ENCODE data around the gene HOXA6.

HOXA6 gene

GRCh38 chr7:27151341-27151930 lies 3.9 kb upstream of the HOXA6 start:
- 6% methylated on average over 27 of the region's 27 CpGs for WGBS
- Histone ChIP-seq H3K9me3 (ENCODE audit: insufficient read depth, low read depth, low read length) (no peaks in the 10 kb centered on the region), H3K9ac (ENCODE audit: low read depth, low read length) (no peak overlapping the region), H3K36me3 (ENCODE audit: insufficient read depth, low read length) (no peaks in the 10 kb centered on the region), H3K27ac (ENCODE audit: low read depth, low read length) (no peak overlapping the region), H3K4me1 (ENCODE audit: insufficient read depth, low read length) (no peaks in the 10 kb centered on the region; the same call in 1 of the 2 replicates), H3K27me3 (ENCODE audit: insufficient read depth, low read length) (peaks cover 100% of the 10 kb centered on the region), H3K4me3 (ENCODE audit: low read length) (peak overlapping the region; percentile 34)

GRCh38 chr7:27150568-27151340 lies 3.2 kb upstream of the HOXA6 start:
- Histone ChIP-seq H3K4me1 (ENCODE audit: insufficient read depth, low read length) (no peaks in the 10 kb centered on the region), H3K9ac (ENCODE audit: low read depth, low read length) (no peak overlapping the region), H3K9me3 (ENCODE audit: insufficient read depth, low read depth, low read length) (no peaks in the 10 kb centered on the region), H3K27me3 (ENCODE audit: insufficient read depth, low read length) (peaks cover 100% of the 10 kb centered on the region), H3K4me3 (ENCODE audit: low read length) (peak overlapping the region; percentile 34), H3K36me3 (ENCODE audit: insufficient read depth, low read length) (no peaks in the 10 kb centered on the region), H3K27ac (ENCODE audit: low read depth, low read length) (no peak overlapping the region)
- whole genome bisulfite sequencing: 3% methylated on average over 58 of the region's 58 CpGs

GRCh38 chr7:27149842-27150567 lies 2.4 kb upstream of the HOXA6 start:
- WGBS: 39% methylated on average over 11 of the region's 13 CpGs
- Histone ChIP-seq H3K4me3 (ENCODE audit: low read length) (peak overlapping the region; percentile 34; the same call in 1 of the 2 replicates), H3K27ac (ENCODE audit: low read depth, low read length) (no peak overlapping the region)

GRCh38 chr7:27148756-27149641 lies 1.4 kb upstream of the HOXA6 start:
- Histone ChIP-seq H3K9me3 (ENCODE audit: insufficient read depth, low read depth, low read length) (no peaks in the 10 kb centered on the region), H3K4me3 (ENCODE audit: low read length) (no peak overlapping the region), H3K27ac (ENCODE audit: low read depth, low read length) (no peak overlapping the region), H3K36me3 (ENCODE audit: insufficient read depth, low read length) (no peaks in the 10 kb centered on the region), H3K9ac (ENCODE audit: low read depth, low read length) (no peak overlapping the region), H3K27me3 (ENCODE audit: insufficient read depth, low read length) (peaks cover 100% of the 10 kb centered on the region), H3K4me1 (ENCODE audit: insufficient read depth, low read length) (no peaks in the 10 kb centered on the region)
- WGBS: 38% methylated on average over 30 of the region's 30 CpGs

More at GRCh38 chr7:27149842-27150567, 2.4 kb upstream of the HOXA6 start:
- no peaks in the 10 kb centered on the region for H3K4me1 ChIP-seq (ENCODE audit: insufficient read depth, low read length)
- H3K9me3 ChIP-seq (ENCODE audit: insufficient read depth, low read depth, low read length): no peaks in the 10 kb centered on the region
- no peaks in the 10 kb centered on the region for H3K36me3 ChIP-seq (ENCODE audit: insufficient read depth, low read length)
- peaks cover 100% of the 10 kb centered on the region for H3K27me3 ChIP-seq (ENCODE audit: insufficient read depth, low read length)
- H3K9ac ChIP-seq (ENCODE audit: low read depth, low read length): no peak overlapping the region

GRCh38 chr7:27148031-27148755 lies 619 bp upstream of the HOXA6 start:
- Histone ChIP-seq H3K4me1 (ENCODE audit: insufficient read depth, low read length) (peaks cover 3% of the 10 kb centered on the region; the same call in 1 of the 2 replicates), H3K36me3 (ENCODE audit: insufficient read depth, low read length) (no peaks in the 10 kb centered on the region), H3K9ac (ENCODE audit: low read depth, low read length) (no peak overlapping the region), H3K4me3 (ENCODE audit: low read length) (no peak overlapping the region), H3K27ac (ENCODE audit: low read depth, low read length) (no peak overlapping the region), H3K27me3 (ENCODE audit: insufficient read depth, low read length) (peaks cover 100% of the 10 kb centered on the region), H3K9me3 (ENCODE audit: insufficient read depth, low read depth, low read length) (no peaks in the 10 kb centered on the region)
- 20% methylated on average over 28 of the region's 28 CpGs for WGBS

GRCh38 chr7:27146491-27147198 lies 929 bp downstream of the HOXA6 start:
- Histone ChIP-seq H3K4me3 (ENCODE audit: low read length) (no peak overlapping the region), H3K9me3 (ENCODE audit: insufficient read depth, low read depth, low read length) (no peaks in the 10 kb centered on the region), H3K9ac (ENCODE audit: low read depth, low read length) (no peak overlapping the region), H3K36me3 (ENCODE audit: insufficient read depth, low read length) (no peaks in the 10 kb centered on the region), H3K4me1 (ENCODE audit: insufficient read depth, low read length) (peaks cover 3% of the 10 kb centered on the region; the same call in 1 of the 2 replicates), H3K27ac (ENCODE audit: low read depth, low read length) (no peak overlapping the region), H3K27me3 (ENCODE audit: insufficient read depth, low read length) (peaks cover 100% of the 10 kb centered on the region)
- WGBS: 58% methylated on average over 5 of the region's 5 CpGs

GRCh38 chr7:27145914-27146412 lies 1.6 kb downstream of the HOXA6 start:
- H3K27ac ChIP-seq (ENCODE audit: low read depth, low read length): no peak overlapping the region
- H3K27me3 ChIP-seq (ENCODE audit: insufficient read depth, low read length): peaks cover 100% of the 10 kb centered on the region
- 74% methylated on average over 11 of the region's 11 CpGs for WGBS
- no peak overlapping the region for H3K4me3 ChIP-seq (ENCODE audit: low read length)
- peaks cover 3% of the 10 kb centered on the region; the same call in 1 of the 2 replicates for H3K4me1 ChIP-seq (ENCODE audit: insufficient read depth, low read length)
- no peaks in the 10 kb centered on the region for H3K9me3 ChIP-seq (ENCODE audit: insufficient read depth, low read depth, low read length)
- H3K36me3 ChIP-seq (ENCODE audit: insufficient read depth, low read length): no peaks in the 10 kb centered on the region
- no peak overlapping the region for H3K9ac ChIP-seq (ENCODE audit: low read depth, low read length)

GRCh38 chr7:27145165-27145913 lies 2.2 kb downstream of the HOXA6 start:
- Histone ChIP-seq H3K9me3 (ENCODE audit: insufficient read depth, low read depth, low read length) (no peaks in the 10 kb centered on the region), H3K4me1 (ENCODE audit: insufficient read depth, low read length) (peaks cover 3% of the 10 kb centered on the region; the same call in 1 of the 2 replicates), H3K36me3 (ENCODE audit: insufficient read depth, low read length) (no peaks in the 10 kb centered on the region), H3K27ac (ENCODE audit: low read depth, low read length) (no peak overlapping the region), H3K27me3 (ENCODE audit: insufficient read depth, low read length) (peaks cover 100% of the 10 kb centered on the region), H3K9ac (ENCODE audit: low read depth, low read length) (no peak overlapping the region), H3K4me3 (ENCODE audit: low read length) (no peak overlapping the region)
- WGBS: 71% methylated on average over 47 of the region's 47 CpGs

- H3K4me3 ChIP-seq (ENCODE audit: low read length): no peak overlapping the region
- 18% methylated on average over 31 of the region's 31 CpGs for WGBS
- H3K9ac ChIP-seq (ENCODE audit: low read depth, low read length): no peak overlapping the region
- H3K9me3 ChIP-seq (ENCODE audit: insufficient read depth, low read depth, low read length): no peaks in the 10 kb centered on the region
- peaks cover 3% of the 10 kb centered on the region; the same call in 1 of the 2 replicates for H3K4me1 ChIP-seq (ENCODE audit: insufficient read depth, low read length)
- H3K27ac ChIP-seq (ENCODE audit: low read depth, low read length): no peak overlapping the region
- no peaks in the 10 kb centered on the region for H3K36me3 ChIP-seq (ENCODE audit: insufficient read depth, low read length)
- H3K27me3 ChIP-seq (ENCODE audit: insufficient read depth, low read length): peaks cover 100% of the 10 kb centered on the region
Measured at GRCh38 chr7:27144781-27145164, 2.8 kb downstream of the HOXA6 start.
